Esophagus muscularis mucosa (tissue), 4 donors: ENCODE measurements around the gene BMP8A.

Experiments used
- CTCF ChIP-seq, 3 experiments: fragments of 200-600 bp in 2 of 3; fragments of 450-650 bp in 1 of 3; sonication (generic) in 2 of 3; IDR thresholded peaks; one replicate each; pipeline ENCODE4 v1.5.1; 2017 to 2019; ENCODE audit warnings: antibody characterized with exemption in 3 of 3, mild to moderate bottlenecking in 2 of 3, moderate library complexity in 1 of 3
- EP300 ChIP-seq: sonication (generic); formaldehyde crosslinking; IDR thresholded peaks from one replicate; pipeline ENCODE4 v1.6.1; 2017; ENCODE audit warnings: antibody characterized with exemption
- POLR2A ChIP-seq: fragments of 450-650 bp; IDR thresholded peaks from one replicate; pipeline ENCODE4 v1.6.1; 2017; ENCODE audit warnings: antibody characterized with exemption, moderate library complexity, mild to moderate bottlenecking, low read depth
- POLR2AphosphoS5 ChIP-seq, 2 donors: sonication (generic); formaldehyde crosslinking; IDR thresholded peaks; one replicate each; pipeline ENCODE4 v1.6.1; 2017; ENCODE audit warnings: antibody characterized with exemption in 2 of 2

- TF ChIP-seq CTCF (IDR thresholded peaks at IDR 0.05) (no peak), POLR2AphosphoS5 (IDR thresholded peaks at IDR 0.05) (no peak), EP300 (no peak), POLR2A (no peak)
Measured at GRCh38 chr1:39441797-39442196, 49.6 kb upstream of the BMP8A start.
